Stimulated activated CD8-positive, alpha-beta memory T cell treated with anti-CD3 and anti-CD28 coated beads, Interleukin-4, amount 100 ng/mL, for 4 hours (primary cell): ENCODE data around the gene DCN.

Source experiments
- DNase-seq, 2 donors: peaks; one replicate each; pipeline ENCODE4 v3.0.0-alpha.2; 2020; ENCODE audit warnings: low read depth in 2 of 2, low spot score in 1 of 2

The DCN gene

GRCh38 chr12:91188778-91189177 is 6.2 kb upstream of the DCN start:
- DNase-seq: no peak

- DNase-seq: no peak
Observed at GRCh38 chr12:91186156-91186555, 3.5 kb upstream of the DCN start.

- DNase-seq: no peak
Observed at GRCh38 chr12:91185421-91185820, 2.8 kb upstream of the DCN start.

- no peak for DNase-seq
Observed at GRCh38 chr12:91183551-91183950, 934 bp upstream of the DCN start.

- no peak for DNase-seq
Observed at GRCh38 chr12:91180582-91181395, 1.8 kb downstream of the DCN start.

GRCh38 chr12:91179966-91180561 is 2.6 kb downstream of the DCN start:
- no peak for DNase-seq

GRCh38 chr12:91179315-91179714 is 3.3 kb downstream of the DCN start:
- no peak for DNase-seq

GRCh38 chr12:91178781-91179180 is 3.8 kb downstream of the DCN start:
- no peak for DNase-seq

GRCh38 chr12:91178139-91178561 is 4.5 kb downstream of the DCN start:
- DNase-seq: no peak

GRCh38 chr12:91177381-91177780 is 5.2 kb downstream of the DCN start:
- DNase-seq: no peak

- DNase-seq: no peak
Observed at GRCh38 chr12:91176915-91177314, 5.7 kb downstream of the DCN start.

GRCh38 chr12:91176358-91176757 is 6.3 kb downstream of the DCN start:
- no peak for DNase-seq

- DNase-seq: no peak
Observed at GRCh38 chr12:91173124-91173523, 9.5 kb downstream of the DCN start.

GRCh38 chr12:91172096-91172495 is 10.5 kb downstream of the DCN start:
- DNase-seq: no peak

GRCh38 chr12:91171476-91171875 is 11.1 kb downstream of the DCN start:
- DNase-seq: no peak

- no peak for DNase-seq
Observed at GRCh38 chr12:91163116-91163515, 19.5 kb downstream of the DCN start.

- DNase-seq: no peak
Observed at GRCh38 chr12:91161009-91161408, 21.6 kb downstream of the DCN start.

GRCh38 chr12:91155990-91156389 is 26.6 kb downstream of the DCN start:
- DNase-seq: no peak

- no peak for DNase-seq
Observed at GRCh38 chr12:91154131-91154530, 28.5 kb downstream of the DCN start.

- no peak for DNase-seq
Observed at GRCh38 chr12:91144053-91144452, 38.6 kb downstream of the DCN start.

GRCh38 chr12:91143206-91143605 is 39.4 kb downstream of the DCN start:
- no peak for DNase-seq

GRCh38 chr12:91142221-91142631 is 40.4 kb downstream of the DCN start:
- DNase-seq: no peak
